Activated CD4-positive, alpha-beta T cell treated with anti-CD3 and anti-CD28 coated beads for 36 hours (primary cell): ENCODE results near the gene CYP11A1. TPM values are rescaled to one million over a fixed set of nuclear protein-coding genes. Genes with fewer than 3 reads are reported as not detected.

Source experiments
- ATAC-seq: fragments of 200-7000 bp; cut with Tn5 transposase; one replicate; pipeline ENCODE4 v1.10.0; 2021; ENCODE audit warnings: mild to moderate bottlenecking, moderate library complexity
- CTCF ChIA-PET: fragments of 350-600 bp; sonication (Branson Sonifier 250); formaldehyde crosslinking; loops from one replicate; lab custom pipeline; 2021; ENCODE audit warnings: antibody characterized with exemption; lab: Charles Lee
- POLR2A ChIA-PET: fragments of 350-600 bp; sonication (Branson Sonifier 250); formaldehyde crosslinking; loops from one replicate; lab custom pipeline; 2021; ENCODE audit warnings: antibody characterized with exemption, inconsistent platforms; lab: Charles Lee
- DNase-seq: peaks from one replicate; pipeline ENCODE4 v3.0.0-alpha.2; 2020
- H3K27ac Mint-ChIP-seq: one replicate; pipeline ENCODE4 v1.8.0; 2021; ENCODE audit warnings: mixed read lengths
- H3K27me3 Mint-ChIP-seq: one replicate; pipeline ENCODE4 v1.8.0; 2021; ENCODE audit warnings: mixed read lengths
- H3K36me3 Mint-ChIP-seq: one replicate; pipeline ENCODE4 v1.8.0; 2021; ENCODE audit warnings: low read depth, mixed read lengths
- H3K4me1 Mint-ChIP-seq: one replicate; pipeline ENCODE4 v1.8.0; 2021; ENCODE audit warnings: mixed read lengths
- H3K4me3 Mint-ChIP-seq: one replicate; pipeline ENCODE4 v1.8.0; 2021; ENCODE audit warnings: mild to moderate bottlenecking, moderate library complexity, mixed read lengths
- H3K9me3 Mint-ChIP-seq: one replicate; pipeline ENCODE4 v1.8.0; 2021; ENCODE audit warnings: low read depth, mixed read lengths
- intact Hi-C, 2 experiments: fragments of 100-400 bp; cut with DNase I in 1 of 2; cut with micrococcal nuclease in 1 of 2; formaldehyde crosslinking; loops; one replicate each; pipeline versions ENCODE4 v1.14.2 to v1.15.1; 2022 to 2024; cut with DNase I, micrococcal nuclease
- total RNA-seq, 2 experiments: library from RNA; stranded (reverse); gene quantifications; one replicate each; pipeline ENCODE4 v1.2.3, GENCODE V29; 2021

The CYP11A1 gene
- total RNA-seq, 2 experiments from 2014 or later = not detected

DNA sequence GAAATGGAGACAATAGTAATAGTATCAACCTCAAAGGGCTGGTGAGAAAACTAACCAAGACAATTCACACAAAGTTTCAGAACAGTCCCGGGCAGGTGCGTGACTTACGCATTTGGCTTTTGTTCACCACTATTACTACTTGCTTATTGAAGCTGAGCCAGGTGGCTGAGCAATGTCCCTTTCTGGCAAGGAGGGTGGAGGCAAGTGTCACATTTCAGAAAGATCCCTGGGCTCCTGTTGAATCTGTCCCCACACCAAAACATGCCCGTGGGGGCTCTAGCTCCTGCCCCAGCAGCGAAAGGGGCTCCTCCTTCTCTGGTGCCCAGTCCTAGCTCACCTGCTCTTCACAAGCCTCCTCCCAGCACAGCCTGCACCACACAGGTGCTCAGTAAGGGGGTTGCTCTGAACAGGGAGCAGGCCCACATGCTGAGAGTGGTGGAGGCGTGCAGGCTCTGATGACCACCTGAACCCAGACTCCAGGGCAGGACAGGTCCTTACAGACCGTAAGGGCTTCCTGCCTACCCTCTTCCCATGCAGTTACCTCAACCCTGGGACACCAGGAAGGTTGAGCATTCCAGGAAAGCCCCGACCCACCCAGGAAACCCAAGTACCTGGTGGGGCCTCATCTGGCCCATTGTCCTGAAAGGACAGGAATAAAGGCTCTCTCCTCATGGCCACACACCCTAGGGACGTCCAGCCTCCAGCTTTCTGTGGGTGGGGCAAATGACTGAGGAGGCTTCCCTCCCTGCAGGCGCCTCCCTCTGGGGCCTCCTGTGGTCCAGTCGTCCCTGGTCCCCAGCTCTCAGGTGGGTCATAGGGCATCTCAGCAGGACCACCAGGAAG lies 33.7 kb upstream of the CYP11A1 start:
- CTCF ChIA-PET = interaction anchor here (0.8 to 7.0 kb wide), 7 partner anchors 11 to 377 kb away, joined by 3 to 37 read pairs (median 4); no protein-coding TSS in a partner anchor
- H3K27ac Mint-ChIP-seq = peak overlapping the region; percentile 87
- POLR2A ChIA-PET = interaction anchor here (1.2 to 2.1 kb wide), 2 partner anchors 12 to 22 kb away, joined by 3 to 7 read pairs; no protein-coding TSS in a partner anchor

DNA sequence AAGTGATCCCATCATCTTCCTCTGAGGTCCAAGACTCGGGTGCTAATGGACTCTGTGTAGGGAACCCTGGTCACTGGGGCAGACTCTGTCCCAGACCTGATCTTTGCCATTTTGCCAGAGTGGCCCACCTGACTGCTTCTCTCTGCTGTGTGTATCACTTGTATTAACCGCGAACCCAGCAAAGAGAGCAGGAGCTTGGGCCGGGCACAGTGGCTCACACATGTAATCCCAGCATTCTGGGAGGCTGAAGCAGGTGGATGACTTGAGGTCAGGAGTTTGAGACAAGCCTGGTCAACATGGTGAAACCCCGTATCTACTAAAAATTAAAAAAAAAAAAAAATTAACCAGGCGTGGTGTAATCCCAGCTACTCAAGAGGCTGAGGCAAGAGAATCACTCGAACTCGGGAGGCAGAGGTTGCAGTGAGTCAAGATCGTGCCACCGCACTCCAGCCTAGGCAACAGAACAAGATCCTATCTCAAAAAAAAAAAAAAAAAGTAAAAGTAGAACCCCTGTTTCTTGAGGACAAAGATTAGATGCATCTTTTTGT lies 32.9 kb upstream of the CYP11A1 start:
- Mint-ChIP-seq H3K27ac (peak overlapping the region; percentile 87), H3K36me3 (no peaks in the 10 kb centered on the region), H3K4me1 (peaks cover 89% of the 10 kb centered on the region), H3K4me3 (peak overlapping the region; percentile 35), H3K9me3 (no peaks in the 10 kb centered on the region), H3K27me3 (no peaks in the 10 kb centered on the region)
- ChIA-PET POLR2A (interaction anchor here (0.6 to 2.1 kb wide), 4 partner anchors 12 to 393 kb away, joined by 3 to 7 read pairs (median 3); partner anchors contain the start of gene UBL7), CTCF (interaction anchor here (0.7 to 7.0 kb wide), 10 partner anchors 12 to 1293 kb away, joined by 3 to 37 read pairs (median 4); no protein-coding TSS in a partner anchor)
- ATAC-seq = peak; percentile 8
- DNase-seq = peak; percentile 76
- intact Hi-C loops = loop anchor here (1.0 to 10.0 kb wide), 5 partner anchors 16 to 1224 kb away; partner anchors contain the start of genes ARID3B (in 1 of the 2) and SNUPN (in 1 of the 2)

More for the DNA sequence above, 33.7 kb upstream of the CYP11A1 start:
- H3K9me3 Mint-ChIP-seq = no peaks in the 10 kb centered on the region
- H3K4me1 Mint-ChIP-seq = peaks cover 87% of the 10 kb centered on the region
- ATAC-seq (peak; percentile 20), DNase-seq (peak; percentile 78)
- peak overlapping the region; percentile 32 for H3K4me3 Mint-ChIP-seq
- no peaks in the 10 kb centered on the region for H3K27me3 Mint-ChIP-seq
- no peaks in the 10 kb centered on the region for H3K36me3 Mint-ChIP-seq
- intact Hi-C loops = loop anchor here (1.0 to 10.0 kb wide), 5 partner anchors 17 to 1224 kb away; partner anchors contain the start of genes ARID3B (in 1 of the 2) and SNUPN (in 1 of the 2)

DNA sequence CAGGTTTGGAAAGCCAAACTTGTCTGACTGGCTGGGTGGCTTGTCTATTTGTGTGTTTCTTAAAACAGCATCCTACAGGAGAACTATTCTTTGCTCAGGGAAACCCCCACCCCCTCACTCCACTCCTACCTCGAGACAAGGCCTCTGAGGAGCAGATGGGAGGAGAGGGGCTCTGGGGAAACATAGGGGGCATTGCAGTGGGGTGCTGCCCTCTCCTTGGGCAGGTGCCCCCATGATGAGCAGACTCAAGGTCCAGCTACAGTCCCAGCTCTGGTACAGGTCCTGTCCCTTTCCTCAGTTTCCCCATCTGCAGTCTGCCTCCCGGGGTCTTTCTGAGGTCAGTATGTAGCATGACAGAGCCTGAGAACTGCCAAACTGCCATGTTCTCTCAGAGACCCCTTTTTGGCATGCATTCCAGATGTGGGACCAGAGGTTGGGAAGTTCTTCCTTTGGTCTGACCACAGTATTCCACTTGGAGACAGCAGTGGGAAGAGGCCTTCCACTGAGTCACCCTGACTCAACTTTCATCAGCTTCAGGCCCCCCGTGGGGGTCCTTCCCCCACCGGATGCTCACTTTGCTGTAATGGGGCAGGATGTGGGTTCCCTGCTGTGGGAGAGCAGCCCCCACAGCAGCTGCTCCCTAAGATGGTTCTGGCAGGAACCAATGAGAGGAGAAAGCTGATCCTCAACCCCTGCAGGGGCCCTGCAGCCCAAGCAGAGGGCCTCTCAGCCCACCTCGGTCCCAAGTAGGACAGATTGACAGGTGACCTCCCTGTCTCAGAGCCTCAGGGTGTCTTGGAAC lies 32.3 kb upstream of the CYP11A1 start:
- peak overlapping the region; percentile 35 for H3K4me3 Mint-ChIP-seq
- ATAC-seq (peak; percentile 4), DNase-seq (peak; percentile 76)
- H3K27ac Mint-ChIP-seq = peak overlapping the region; percentile 87
- ChIA-PET CTCF (interaction anchor here (0.7 to 7.0 kb wide), 12 partner anchors 11 to 1294 kb away, joined by 3 to 37 read pairs (median 3); no protein-coding TSS in a partner anchor), POLR2A (interaction anchor here (0.6 to 2.1 kb wide), 3 partner anchors 21 to 392 kb away, joined by 3 to 7 read pairs (median 3); partner anchors contain the start of gene UBL7)
- intact Hi-C loops = loop anchor here (1.0 to 10.0 kb wide), 5 partner anchors 15 to 1225 kb away; partner anchors contain the start of genes ARID3B (in 1 of the 2) and SNUPN (in 1 of the 2)
- no peaks in the 10 kb centered on the region for H3K27me3 Mint-ChIP-seq
- no peaks in the 10 kb centered on the region for H3K9me3 Mint-ChIP-seq
- H3K36me3 Mint-ChIP-seq = no peaks in the 10 kb centered on the region
- H3K4me1 Mint-ChIP-seq = peaks cover 94% of the 10 kb centered on the region

DNA sequence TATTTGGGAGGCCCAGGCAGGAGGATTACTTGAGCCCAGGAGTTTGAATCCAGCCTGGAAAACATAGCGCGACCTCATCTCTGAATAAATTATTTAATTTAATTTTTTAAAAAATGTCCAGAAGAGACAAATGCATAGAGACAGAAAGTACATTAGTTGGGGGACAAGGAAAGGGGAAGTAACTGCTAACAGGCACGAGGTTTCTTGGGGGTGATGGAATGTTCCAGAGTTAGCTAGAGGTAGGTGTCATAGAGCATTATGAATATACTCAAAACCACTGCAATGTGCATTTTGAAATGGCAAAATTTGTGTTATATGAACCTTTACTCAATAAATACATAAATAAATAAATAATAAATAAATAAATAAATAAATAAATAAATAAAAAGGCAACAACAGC lies 31.7 kb upstream of the CYP11A1 start:
- Mint-ChIP-seq H3K27me3 (no peaks in the 10 kb centered on the region), H3K27ac (peak overlapping the region; percentile 98), H3K9me3 (no peaks in the 10 kb centered on the region), H3K36me3 (no peaks in the 10 kb centered on the region), H3K4me1 (peaks cover 96% of the 10 kb centered on the region), H3K4me3 (no peak overlapping the region)
- CTCF ChIA-PET = interaction anchor here (1.0 to 5.8 kb wide), 5 partner anchors 11 to 33 kb away, joined by 3 to 30 read pairs (median 6); no protein-coding TSS in a partner anchor
- intact Hi-C loops = no loop called here
- DNase-seq (no peak), ATAC-seq (no peak)
- POLR2A ChIA-PET = no interaction called here

DNA sequence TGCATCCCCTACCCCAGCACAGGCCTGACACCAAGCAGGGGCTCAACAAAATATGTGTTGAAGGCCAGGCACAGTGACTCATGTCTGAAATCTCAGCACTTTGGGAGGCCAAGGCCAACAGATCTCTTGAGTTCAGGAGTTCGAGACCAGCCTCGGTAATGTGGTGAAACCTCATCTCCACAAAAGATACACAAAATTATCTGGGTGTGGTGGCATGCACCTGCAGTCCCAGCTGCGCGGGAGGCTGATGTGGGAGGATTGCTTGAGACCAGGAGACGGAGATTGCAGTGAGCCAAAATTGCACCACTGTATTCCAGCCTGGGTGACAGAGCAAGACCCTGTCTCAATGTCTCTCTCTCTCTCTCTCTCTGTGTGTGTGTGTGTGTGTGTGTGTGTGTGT lies 30.7 kb upstream of the CYP11A1 start:
- peak overlapping the region; percentile 98 for H3K27ac Mint-ChIP-seq
- DNase-seq (no peak), ATAC-seq (no peak)
- CTCF ChIA-PET = interaction anchor here (1.4 to 5.8 kb wide), 2 partner anchors 15 to 22 kb away, joined by 6 to 48 read pairs; no protein-coding TSS in a partner anchor
- H3K4me1 Mint-ChIP-seq = peaks cover 93% of the 10 kb centered on the region
- no peak overlapping the region for H3K4me3 Mint-ChIP-seq
- H3K27me3 Mint-ChIP-seq = no peaks in the 10 kb centered on the region
- no peaks in the 10 kb centered on the region for H3K36me3 Mint-ChIP-seq
- intact Hi-C loops = no loop called here
- H3K9me3 Mint-ChIP-seq = no peaks in the 10 kb centered on the region
- POLR2A ChIA-PET = no interaction called here

DNA sequence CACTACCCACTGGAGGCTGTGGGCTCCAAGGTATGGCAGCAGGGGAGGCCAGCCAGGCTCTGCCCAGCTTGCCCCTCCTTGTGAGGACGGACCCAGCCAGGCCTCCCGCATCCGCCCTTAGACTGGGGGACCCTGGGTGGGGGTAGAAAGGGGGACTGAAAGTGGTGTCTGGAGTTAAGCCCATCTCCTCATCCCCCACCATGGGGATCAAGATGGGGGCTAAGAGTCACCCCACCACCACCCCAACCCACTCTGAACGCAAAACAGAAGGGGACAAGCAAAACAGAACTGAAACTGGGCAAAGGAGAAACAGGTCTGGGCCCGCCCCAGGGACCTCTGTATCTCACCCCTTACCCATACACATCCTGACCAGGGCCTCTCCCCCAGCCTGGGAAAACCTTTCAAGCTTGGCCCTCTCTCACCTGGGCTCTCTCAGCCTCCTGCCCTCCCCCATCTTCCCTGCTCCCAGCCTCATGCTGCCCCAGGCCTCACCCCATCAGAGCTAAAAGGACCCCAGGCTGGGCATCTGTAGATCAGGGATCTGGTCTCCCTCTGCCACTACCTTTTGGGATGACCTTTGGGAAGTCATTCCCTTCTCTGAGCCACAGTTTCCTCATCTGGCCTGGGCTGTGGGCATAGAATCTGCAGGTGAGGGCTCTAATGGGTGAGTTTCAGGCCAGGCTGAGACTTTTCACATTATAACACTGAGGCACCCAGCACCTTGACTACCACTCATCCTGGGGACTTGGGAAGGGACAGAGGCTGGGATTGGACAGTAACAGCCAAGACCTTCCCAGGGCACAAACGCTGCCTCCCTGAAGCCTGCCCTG lies 30.0 kb upstream of the CYP11A1 start:
- intact Hi-C loops = no loop called here
- Mint-ChIP-seq H3K4me1 (peaks cover 92% of the 10 kb centered on the region), H3K9me3 (no peaks in the 10 kb centered on the region), H3K27me3 (no peaks in the 10 kb centered on the region), H3K27ac (peak overlapping the region; percentile 98), H3K36me3 (no peaks in the 10 kb centered on the region), H3K4me3 (peak overlapping the region; percentile 20)
- no peak for ATAC-seq
- CTCF ChIA-PET = interaction anchor here (0.5 to 5.8 kb wide), 5 partner anchors 11 to 768 kb away, joined by 3 to 48 read pairs (median 3); no protein-coding TSS in a partner anchor
- no peak for DNase-seq
- POLR2A ChIA-PET = interaction anchor here (0.5 to 1.0 kb wide), 5 partner anchors 9 to 64 kb away, joined by 3 to 4 read pairs (median 3); no protein-coding TSS in a partner anchor

DNA sequence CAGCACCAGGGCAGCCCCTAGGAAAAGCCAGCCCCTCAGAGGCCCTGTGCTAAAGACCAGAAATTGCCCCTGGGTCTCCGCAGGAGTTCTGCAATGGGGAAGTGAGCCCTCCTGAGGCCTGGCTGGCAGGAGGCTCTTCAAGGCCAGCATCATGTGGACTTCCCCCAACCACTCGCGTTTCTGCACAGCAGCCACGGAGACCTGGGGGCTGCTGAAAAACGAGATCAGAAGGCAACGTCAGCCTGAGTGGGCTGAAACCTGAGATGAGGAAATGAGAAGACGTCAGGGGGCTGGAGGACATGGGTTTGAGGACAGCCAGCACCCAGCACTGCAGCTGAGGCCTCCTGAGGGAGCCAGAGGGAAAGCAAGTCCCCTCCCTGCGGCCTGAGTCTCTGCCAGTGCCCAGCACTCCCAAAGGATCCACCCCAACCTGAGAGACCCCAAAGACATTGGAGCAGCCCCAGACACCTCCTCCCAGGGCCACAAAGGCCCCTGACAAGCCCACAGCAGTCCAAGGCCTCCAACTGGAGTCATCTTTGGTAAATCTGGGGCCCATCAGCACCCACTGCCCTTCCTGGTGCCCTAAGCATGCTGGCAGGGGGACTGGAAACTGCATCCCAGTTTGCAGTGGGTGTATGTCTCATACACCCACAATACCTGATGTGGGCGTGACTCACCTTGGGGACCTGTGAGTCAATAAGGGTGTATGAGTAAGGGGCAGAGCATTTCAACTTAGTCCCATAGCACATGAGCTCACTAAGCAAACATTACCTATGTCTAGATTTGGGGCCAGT lies 29.2 kb upstream of the CYP11A1 start:
- CTCF ChIA-PET = interaction anchor here (0.7 to 5.8 kb wide), 6 partner anchors 7 to 43 kb away, joined by 3 to 48 read pairs (median 4); no protein-coding TSS in a partner anchor
- Mint-ChIP-seq H3K36me3 (no peaks in the 10 kb centered on the region), H3K27ac (peak overlapping the region; percentile 98), H3K27me3 (no peaks in the 10 kb centered on the region), H3K4me3 (peak overlapping the region; percentile 18), H3K9me3 (no peaks in the 10 kb centered on the region), H3K4me1 (peaks cover 92% of the 10 kb centered on the region)
- ATAC-seq (peak; percentile 57), DNase-seq (peak; percentile 83)
- POLR2A ChIA-PET = interaction anchor here (0.5 to 1.0 kb wide), 5 partner anchors 9 to 65 kb away, joined by 3 to 4 read pairs (median 3); no protein-coding TSS in a partner anchor
- intact Hi-C loops = loop anchor here in 1 of 2 experiments (1.0 kb wide), 1 partner anchor 12 kb away; no protein-coding TSS in a partner anchor

DNA sequence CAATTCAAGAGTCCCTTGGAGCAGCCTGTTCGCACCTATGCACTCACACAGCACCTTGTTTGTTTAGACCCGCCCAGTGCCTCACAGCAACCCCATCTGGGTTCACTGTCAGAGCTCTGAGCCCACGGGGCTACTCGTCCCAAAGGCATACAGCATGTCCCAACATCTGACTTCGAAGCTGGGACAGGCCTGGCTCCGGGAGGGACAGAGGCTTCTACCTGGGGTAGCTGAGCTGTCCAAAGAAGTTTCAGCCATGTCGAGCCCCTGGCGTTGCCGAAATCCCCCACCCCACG lies 28.6 kb upstream of the CYP11A1 start:
- no peak for DNase-seq
- H3K27ac Mint-ChIP-seq = peak overlapping the region; percentile 98
- no peak overlapping the region for H3K4me3 Mint-ChIP-seq
- H3K9me3 Mint-ChIP-seq = no peaks in the 10 kb centered on the region
- intact Hi-C loops = loop anchor here in 1 of 2 experiments (1.0 kb wide), 1 partner anchor 12 kb away; no protein-coding TSS in a partner anchor
- ChIA-PET CTCF (interaction anchor here (0.7 to 5.8 kb wide), 4 partner anchors 8 to 43 kb away, joined by 3 to 48 read pairs (median 4); no protein-coding TSS in a partner anchor), POLR2A (no interaction called here)
- H3K27me3 Mint-ChIP-seq = no peaks in the 10 kb centered on the region
- ATAC-seq = no peak
- no peaks in the 10 kb centered on the region for H3K36me3 Mint-ChIP-seq
- H3K4me1 Mint-ChIP-seq = peaks cover 92% of the 10 kb centered on the region
